HUES48 (cell line): ENCODE data around the gene ATP5PD.

ENCODE experiments used
- H3K27ac ChIP-seq: one replicate; pipeline ENCODE4 v1.7.0; 2013; ENCODE audit warnings: low read depth, low read length, inconsistent platforms
- H3K27me3 ChIP-seq: 2 replicates; pipeline ENCODE4 v1.6.1; 2013; ENCODE audit warnings: mild to moderate bottlenecking, low read length; ENCODE audit not compliant: control insufficient read depth, insufficient read depth
- H3K36me3 ChIP-seq: 2 replicates; pipeline ENCODE4 v1.6.1; 2013; ENCODE audit warnings: low read length; ENCODE audit not compliant: control insufficient read depth, insufficient read depth
- H3K4me1 ChIP-seq: 2 replicates; pipeline ENCODE4 v1.6.1; 2013; ENCODE audit warnings: mild to moderate bottlenecking, low read length; ENCODE audit not compliant: control insufficient read depth, insufficient read depth
- H3K4me3 ChIP-seq: 2 replicates; pipeline ENCODE4 v1.5.1; 2013; ENCODE audit warnings: mild to moderate bottlenecking, low read depth, low read length
- H3K9ac ChIP-seq: 2 replicates; pipeline ENCODE4 v1.6.1; 2013; ENCODE audit warnings: mild to moderate bottlenecking, low read depth, low read length, moderate library complexity
- H3K9me3 ChIP-seq: 2 replicates; pipeline ENCODE4 v1.6.1; 2013; ENCODE audit warnings: low read length; ENCODE audit not compliant: control insufficient read depth, insufficient read depth

The ATP5PD gene

DNA sequence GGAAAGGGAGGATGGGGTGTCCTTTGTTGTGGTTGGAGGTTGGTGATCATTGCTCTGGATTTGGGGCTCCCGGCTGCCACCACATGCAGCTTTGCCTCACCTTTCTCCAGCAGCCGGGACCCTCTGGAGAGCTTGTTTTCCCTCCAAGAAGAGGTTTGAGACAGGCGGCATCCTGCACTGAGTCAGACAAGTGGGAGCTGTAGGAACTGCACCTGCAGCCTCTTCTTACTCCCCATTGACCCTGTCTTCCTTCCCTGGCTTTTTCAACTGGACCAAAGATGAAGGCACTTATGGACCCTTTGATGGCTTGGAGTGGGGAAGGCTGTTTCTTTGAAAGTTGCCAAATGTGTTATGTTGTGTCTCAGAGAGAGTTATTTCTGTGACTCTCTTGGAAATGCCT lies 16.9 kb upstream of the ATP5PD start:
- H3K36me3 ChIP-seq = peaks cover 68% of the 10 kb centered on the region
- no peaks in the 10 kb centered on the region for H3K9me3 ChIP-seq
- H3K27ac ChIP-seq = no peak overlapping the region
- no peak overlapping the region for H3K4me3 ChIP-seq
- no peaks in the 10 kb centered on the region for H3K27me3 ChIP-seq
- no peaks in the 10 kb centered on the region for H3K4me1 ChIP-seq
- H3K9ac ChIP-seq = no peak overlapping the region

DNA sequence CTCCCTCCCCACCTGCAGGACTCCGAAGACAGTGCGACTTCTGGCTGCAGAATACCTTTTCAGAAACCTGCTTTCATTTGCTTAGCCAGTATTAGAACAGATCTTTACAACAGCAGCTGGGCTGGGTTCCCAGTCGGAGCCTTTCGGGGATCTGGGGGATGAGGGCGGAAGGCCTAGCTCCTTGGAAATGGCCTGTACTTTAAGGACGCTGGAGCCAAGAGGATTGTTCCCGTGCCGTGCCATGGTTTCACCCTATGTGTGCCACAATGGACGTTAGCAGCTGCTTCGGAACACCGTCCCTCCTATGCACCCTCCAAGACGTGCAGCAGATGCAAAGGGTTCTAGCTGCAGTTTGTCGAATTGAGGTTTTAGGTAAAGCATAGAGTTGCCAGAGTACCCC lies 16.4 kb upstream of the ATP5PD start:
- H3K27ac ChIP-seq = no peak overlapping the region
- no peaks in the 10 kb centered on the region for H3K27me3 ChIP-seq
- no peaks in the 10 kb centered on the region for H3K9me3 ChIP-seq
- peaks cover 68% of the 10 kb centered on the region for H3K36me3 ChIP-seq
- H3K4me1 ChIP-seq = no peaks in the 10 kb centered on the region
- no peak overlapping the region for H3K4me3 ChIP-seq
- H3K9ac ChIP-seq = no peak overlapping the region

DNA sequence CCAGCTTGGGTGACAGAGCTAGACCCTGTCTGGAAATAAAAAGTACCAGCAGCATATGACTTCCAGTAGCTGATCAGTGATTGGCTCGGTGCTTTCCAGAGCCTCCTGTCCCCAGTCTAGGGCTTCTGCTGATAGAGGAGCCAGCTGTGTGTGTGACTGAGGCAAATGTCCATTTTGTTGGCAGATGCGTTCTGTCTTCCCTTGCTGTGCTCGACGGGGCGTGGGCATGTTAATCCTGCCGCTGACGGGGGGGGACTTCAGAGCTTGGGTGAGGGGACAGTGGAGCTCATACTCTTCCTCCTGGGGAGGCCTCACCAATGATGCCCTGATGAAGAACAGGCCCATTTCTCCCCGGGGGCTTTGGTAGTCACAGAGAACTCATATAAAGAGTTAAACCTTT lies 14.8 kb upstream of the ATP5PD start:
- Histone ChIP-seq H3K27ac (no peak overlapping the region), H3K27me3 (no peaks in the 10 kb centered on the region), H3K9ac (no peak overlapping the region), H3K4me1 (no peaks in the 10 kb centered on the region), H3K4me3 (no peak overlapping the region), H3K36me3 (peaks cover 74% of the 10 kb centered on the region), H3K9me3 (no peaks in the 10 kb centered on the region)

DNA sequence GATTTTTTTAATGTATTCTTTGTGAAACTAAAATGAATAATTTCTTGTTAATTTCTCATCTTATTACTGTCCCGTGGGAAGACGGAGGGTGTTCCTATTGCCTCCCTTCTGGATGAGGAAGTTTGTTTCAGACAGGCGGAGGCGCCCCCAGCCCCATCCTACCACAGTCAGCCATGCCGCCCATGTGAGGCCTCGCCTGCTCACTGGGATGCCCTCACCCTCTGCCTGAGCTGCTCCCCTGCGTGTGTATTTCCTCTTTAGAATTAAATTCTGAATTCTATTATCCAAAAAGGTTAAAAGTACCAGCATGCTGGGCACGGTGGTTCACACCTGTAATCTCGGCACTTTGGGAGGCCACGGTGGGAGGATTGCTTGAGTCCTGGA lies 14.3 kb upstream of the ATP5PD start:
- Histone ChIP-seq H3K4me3 (no peak overlapping the region), H3K36me3 (peaks cover 80% of the 10 kb centered on the region), H3K9ac (no peak overlapping the region), H3K9me3 (no peaks in the 10 kb centered on the region), H3K27me3 (no peaks in the 10 kb centered on the region), H3K27ac (no peak overlapping the region), H3K4me1 (no peaks in the 10 kb centered on the region)

DNA sequence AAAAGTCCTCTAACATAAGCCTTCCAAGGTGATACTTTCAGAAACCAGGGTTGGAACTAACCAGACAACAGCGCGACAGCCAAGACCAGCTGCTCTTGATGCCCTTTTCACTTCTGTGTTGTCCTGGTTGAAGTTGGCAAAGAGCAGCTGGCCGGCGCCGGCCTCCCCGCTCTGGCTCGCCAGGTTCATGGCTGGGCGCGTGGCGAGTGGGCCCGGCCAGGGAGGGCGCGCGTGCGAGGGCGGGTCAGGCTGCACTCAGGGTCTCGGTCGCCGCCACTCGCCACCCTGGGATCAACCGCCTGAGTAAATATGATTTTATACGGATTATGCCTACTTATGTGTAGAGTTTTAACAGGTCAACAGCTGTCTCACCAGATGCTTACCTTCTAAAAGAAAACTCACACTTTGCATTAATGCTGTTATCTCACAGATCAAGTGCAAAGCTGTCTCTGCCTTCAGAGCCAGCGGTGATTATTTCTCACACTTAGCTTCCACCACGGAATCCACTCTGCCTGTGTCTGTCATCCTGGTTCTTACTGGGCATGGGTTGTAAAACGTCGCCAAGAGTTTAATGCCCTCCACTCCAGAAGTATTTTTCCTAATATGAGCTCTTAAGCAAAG lies 13.8 kb upstream of the ATP5PD start:
- Histone ChIP-seq H3K4me3 (no peak overlapping the region), H3K27ac (no peak overlapping the region), H3K9me3 (no peaks in the 10 kb centered on the region), H3K27me3 (no peaks in the 10 kb centered on the region), H3K4me1 (no peaks in the 10 kb centered on the region), H3K9ac (no peak overlapping the region), H3K36me3 (peaks cover 78% of the 10 kb centered on the region)

DNA sequence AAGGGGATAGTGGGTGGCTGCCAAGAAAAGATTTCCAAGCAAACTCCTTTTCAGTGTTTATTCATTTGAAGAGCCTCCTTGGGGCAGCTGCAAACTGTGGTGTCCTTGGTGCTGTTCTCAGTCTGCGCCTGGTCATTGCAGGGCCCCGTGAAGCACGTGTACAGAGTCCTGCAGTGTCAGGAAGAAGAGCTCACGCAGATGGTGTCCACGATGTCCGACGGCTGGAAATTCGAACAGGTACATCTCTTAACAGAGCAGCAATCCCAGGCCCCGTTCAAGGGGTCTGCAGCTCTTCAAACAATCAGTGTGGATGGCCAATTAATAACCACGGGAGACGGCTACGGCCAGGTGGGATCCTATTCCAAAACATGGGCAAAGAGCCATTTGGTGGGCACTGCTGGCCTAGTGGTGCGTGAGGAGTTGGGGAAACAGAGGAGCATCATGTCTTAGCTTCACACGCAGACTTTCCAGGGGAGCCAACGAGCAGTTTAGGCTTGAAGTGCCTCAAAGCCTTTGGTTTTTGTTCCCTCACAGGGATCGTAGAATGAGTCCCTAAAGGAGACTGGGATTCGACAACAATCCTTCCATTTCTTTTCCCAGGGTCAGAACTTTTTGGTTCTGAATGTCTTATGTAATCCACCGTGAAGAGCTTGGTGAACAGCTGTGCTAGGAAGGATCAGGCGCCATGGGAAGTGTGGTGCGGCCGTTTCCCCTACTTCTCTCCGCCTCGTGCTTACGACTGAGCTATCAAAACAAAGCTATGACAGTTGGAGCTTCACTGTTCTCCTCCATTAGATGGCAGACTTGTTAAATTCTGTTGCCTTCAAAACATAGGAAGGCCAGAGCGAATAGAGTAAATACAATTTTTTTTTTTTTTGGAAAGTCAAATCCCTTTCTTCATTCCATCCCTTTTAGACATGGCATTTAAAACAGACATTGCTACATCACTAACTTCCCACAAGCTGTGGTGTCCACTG lies 12.9 kb upstream of the ATP5PD start:
- peaks cover 77% of the 10 kb centered on the region for H3K36me3 ChIP-seq
- H3K9ac ChIP-seq = no peak overlapping the region
- no peak overlapping the region for H3K4me3 ChIP-seq
- no peak overlapping the region for H3K27ac ChIP-seq
- no peaks in the 10 kb centered on the region for H3K4me1 ChIP-seq
- H3K27me3 ChIP-seq = no peaks in the 10 kb centered on the region
- no peaks in the 10 kb centered on the region for H3K9me3 ChIP-seq

DNA sequence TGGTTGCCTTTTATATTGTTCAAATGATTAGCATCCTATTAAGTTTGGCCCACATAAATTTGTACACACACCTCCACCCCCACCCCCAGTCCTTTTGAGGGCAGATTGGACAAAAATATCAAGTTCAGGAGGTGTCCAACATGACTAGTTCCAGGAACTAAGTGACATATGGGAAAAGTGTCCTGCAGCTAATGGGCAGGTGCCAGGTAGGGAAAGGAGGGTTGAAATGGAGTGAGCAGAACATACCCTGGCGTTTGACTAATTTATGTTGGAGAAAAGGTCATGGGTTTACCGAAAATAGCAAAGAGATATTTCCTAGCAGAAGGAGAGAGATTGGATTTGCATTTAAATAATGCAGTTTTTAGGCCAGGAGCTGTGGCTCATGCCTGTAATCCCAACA lies 5.2 kb upstream of the ATP5PD start:
- no peak overlapping the region for H3K27ac ChIP-seq
- H3K36me3 ChIP-seq = peaks cover 66% of the 10 kb centered on the region
- no peak overlapping the region for H3K9ac ChIP-seq
- H3K27me3 ChIP-seq = no peaks in the 10 kb centered on the region
- peaks cover 8% of the 10 kb centered on the region for H3K4me1 ChIP-seq
- H3K4me3 ChIP-seq = no peak overlapping the region
- H3K9me3 ChIP-seq = no peaks in the 10 kb centered on the region

DNA sequence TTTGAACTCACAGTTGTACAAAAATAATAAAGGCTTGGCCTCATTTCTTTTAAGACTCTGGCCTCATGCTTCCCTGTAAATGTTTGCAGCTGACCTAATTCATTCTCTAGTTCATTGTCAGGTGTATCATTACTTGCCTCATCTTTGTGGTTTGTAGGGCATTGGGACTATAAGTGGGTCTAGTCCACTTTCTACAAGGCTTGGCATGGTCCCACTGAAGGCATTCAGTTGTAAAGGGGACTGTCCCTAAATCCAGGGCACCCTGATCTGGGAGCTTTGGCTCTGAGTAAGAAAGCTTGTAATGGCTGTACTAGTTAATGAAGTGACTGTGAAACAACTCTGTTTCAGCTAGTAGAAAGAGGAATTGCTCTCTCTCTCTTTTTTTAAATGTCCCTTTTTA lies 2.9 kb upstream of the ATP5PD start:
- Histone ChIP-seq H3K27ac (no peak overlapping the region), H3K9ac (no peak overlapping the region), H3K4me3 (no peak overlapping the region), H3K36me3 (peaks cover 49% of the 10 kb centered on the region), H3K4me1 (peaks cover 10% of the 10 kb centered on the region), H3K9me3 (no peaks in the 10 kb centered on the region), H3K27me3 (no peaks in the 10 kb centered on the region)

DNA sequence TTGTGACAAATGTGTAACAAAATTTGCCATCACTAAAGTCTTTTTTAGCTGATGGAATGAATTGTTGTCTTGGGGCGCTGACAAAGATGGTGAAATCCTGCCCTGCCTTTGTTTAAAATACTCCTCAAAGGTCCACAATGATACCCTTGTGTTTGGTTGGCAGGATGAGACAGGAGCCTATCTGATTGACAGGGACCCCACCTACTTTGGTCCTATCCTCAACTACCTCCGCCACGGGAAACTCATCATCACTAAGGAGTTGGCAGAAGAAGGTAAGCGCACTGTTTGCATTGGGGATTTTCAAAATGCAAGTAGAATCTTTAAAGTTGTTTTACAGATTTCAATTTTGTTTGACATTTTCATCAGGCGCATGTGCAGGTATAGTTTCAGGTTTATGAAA lies 2.3 kb upstream of the ATP5PD start:
- Histone ChIP-seq H3K4me3 (peak overlapping the region; percentile 33), H3K9ac (no peak overlapping the region)

DNA sequence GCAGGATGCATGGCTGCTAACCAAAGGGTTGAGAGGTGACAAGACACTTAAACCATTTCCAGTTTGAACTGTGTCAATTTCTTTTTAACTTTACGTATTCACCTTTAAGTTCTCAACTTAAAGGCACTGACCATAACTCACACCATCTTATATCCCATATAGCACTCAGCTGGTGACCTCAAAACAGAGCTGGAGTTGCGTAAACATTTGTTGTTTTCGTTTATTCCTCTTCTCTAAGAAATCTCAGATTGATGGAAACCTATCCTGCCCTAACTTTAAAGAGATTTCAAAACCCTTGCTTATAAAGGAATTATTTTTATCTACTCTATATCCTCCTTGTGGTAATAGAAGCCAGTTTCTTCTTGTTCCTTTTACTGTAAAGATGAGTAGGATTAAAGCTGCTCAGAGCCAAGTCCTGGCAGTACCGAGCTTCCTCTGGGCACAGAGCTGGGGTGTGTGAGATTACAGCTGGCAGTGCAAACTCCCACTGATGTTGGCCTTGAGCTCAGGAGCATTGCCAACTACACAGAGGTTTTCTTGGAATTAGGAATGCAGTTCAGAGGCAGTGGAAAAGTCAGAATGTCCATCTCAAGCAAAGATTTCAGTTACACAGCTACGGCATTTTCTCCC lies 1.6 kb upstream of the ATP5PD start:
- H3K36me3 ChIP-seq = peaks cover 38% of the 10 kb centered on the region
- no peak overlapping the region for H3K9ac ChIP-seq
- no peaks in the 10 kb centered on the region for H3K27me3 ChIP-seq
- H3K4me1 ChIP-seq = peaks cover 19% of the 10 kb centered on the region
- H3K9me3 ChIP-seq = no peaks in the 10 kb centered on the region
- peak overlapping the region; percentile 42 for H3K27ac ChIP-seq
- peak overlapping the region; percentile 89 for H3K4me3 ChIP-seq

More for the DNA sequence above, 2.3 kb upstream of the ATP5PD start:
- Histone ChIP-seq H3K27ac (no peak overlapping the region), H3K36me3 (peaks cover 45% of the 10 kb centered on the region), H3K27me3 (no peaks in the 10 kb centered on the region), H3K4me1 (peaks cover 14% of the 10 kb centered on the region), H3K9me3 (no peaks in the 10 kb centered on the region)
